Measurements from ENCODE around the gene TRANK1.

Gene TRANK1

GRCh38 chr3:36837089-36837488 lies 107.8 kb downstream of the TRANK1 start:
- H3K4me1 ChIP-seq (ENCODE audit: low read depth, poor library complexity, severe bottlenecking), result no peaks in the 10 kb centered on the region
- no peaks in the 10 kb centered on the region for H3K79me2 ChIP-seq (ENCODE audit: insufficient read depth, low read depth)
- no peaks in the 10 kb centered on the region for H3K36me3 ChIP-seq (ENCODE audit: insufficient read depth)
- no peaks in the 10 kb centered on the region for H4K20me1 ChIP-seq (ENCODE audit: insufficient read depth)
- H3K4me2 ChIP-seq, result no peak overlapping the region
- H2AFZ ChIP-seq (ENCODE audit: low read depth), result no peak overlapping the region
- no peak overlapping the region for H3K4me3 ChIP-seq (IDR thresholded peaks at IDR 0.05; ENCODE audit: insufficient read depth, low read depth, low read length)
- no peak overlapping the region for H3K9ac ChIP-seq
- TF ChIP-seq, protein P1, sequence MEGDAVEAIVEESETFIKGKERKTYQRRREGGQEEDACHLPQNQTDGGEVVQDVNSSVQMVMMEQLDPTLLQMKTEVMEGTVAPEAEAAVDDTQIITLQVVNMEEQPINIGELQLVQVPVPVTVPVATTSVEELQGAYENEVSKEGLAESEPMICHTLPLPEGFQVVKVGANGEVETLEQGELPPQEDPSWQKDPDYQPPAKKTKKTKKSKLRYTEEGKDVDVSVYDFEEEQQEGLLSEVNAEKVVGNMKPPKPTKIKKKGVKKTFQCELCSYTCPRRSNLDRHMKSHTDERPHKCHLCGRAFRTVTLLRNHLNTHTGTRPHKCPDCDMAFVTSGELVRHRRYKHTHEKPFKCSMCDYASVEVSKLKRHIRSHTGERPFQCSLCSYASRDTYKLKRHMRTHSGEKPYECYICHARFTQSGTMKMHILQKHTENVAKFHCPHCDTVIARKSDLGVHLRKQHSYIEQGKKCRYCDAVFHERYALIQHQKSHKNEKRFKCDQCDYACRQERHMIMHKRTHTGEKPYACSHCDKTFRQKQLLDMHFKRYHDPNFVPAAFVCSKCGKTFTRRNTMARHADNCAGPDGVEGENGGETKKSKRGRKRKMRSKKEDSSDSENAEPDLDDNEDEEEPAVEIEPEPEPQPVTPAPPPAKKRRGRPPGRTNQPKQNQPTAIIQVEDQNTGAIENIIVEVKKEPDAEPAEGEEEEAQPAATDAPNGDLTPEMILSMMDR (conservative IDR thresholded peaks at IDR 0.05; ENCODE audit: low read depth, low read length), result no peak
- H3K27ac ChIP-seq, result no peak overlapping the region
- no peaks in the 10 kb centered on the region for H3K27me3 ChIP-seq (ENCODE audit: insufficient read depth, low read depth)

DNA sequence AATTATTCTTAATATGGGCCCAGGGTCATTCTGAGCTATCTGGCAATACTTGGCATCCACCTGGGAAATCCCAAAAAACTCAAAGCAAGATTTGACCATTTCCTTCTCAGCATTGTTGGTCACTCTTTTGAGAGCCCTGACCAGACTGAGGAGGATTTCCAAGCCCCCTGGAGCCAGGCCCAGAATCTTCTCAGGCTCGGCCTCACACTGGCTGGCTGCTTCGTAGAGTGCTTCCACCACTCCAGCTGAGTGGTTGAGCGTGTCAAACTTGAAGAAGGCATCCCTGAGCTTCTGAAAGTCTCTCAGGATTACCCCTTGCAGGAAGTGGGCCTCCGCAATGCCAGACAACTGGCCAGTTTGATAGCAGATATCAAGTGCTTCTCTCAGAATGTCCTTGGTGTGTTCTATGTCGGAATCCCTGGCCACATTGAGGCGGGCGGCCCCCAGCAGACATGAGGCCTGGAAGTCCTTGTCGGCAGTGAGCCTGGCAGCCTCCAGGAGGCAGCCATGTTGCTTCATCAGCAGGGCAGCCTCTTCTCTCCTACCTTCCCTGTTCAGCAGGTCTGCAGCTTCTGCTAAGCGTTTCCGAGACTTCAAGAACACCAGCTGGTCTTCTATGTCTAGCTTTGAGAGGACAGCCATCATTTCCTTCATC lies 111.6 kb downstream of the TRANK1 start:
- Histone ChIP-seq H3K36me3 (ENCODE audit: insufficient read depth) (no peaks in the 10 kb centered on the region), H3K4me1 (ENCODE audit: low read depth, poor library complexity, severe bottlenecking) (no peaks in the 10 kb centered on the region), H3K4me2 (no peak overlapping the region), H3K9ac (no peak overlapping the region), H3K27ac (no peak overlapping the region), H3K79me2 (ENCODE audit: insufficient read depth, low read depth) (no peaks in the 10 kb centered on the region), H4K20me1 (ENCODE audit: insufficient read depth) (no peaks in the 10 kb centered on the region), H3K27me3 (ENCODE audit: insufficient read depth, low read depth) (no peaks in the 10 kb centered on the region), H2AFZ (ENCODE audit: low read depth) (no peak overlapping the region), H3K4me3 (IDR thresholded peaks at IDR 0.05; ENCODE audit: insufficient read depth, low read depth, low read length) (no peak overlapping the region)
- TF ChIP-seq, protein P1 (conservative IDR thresholded peaks at IDR 0.05; ENCODE audit: low read depth, low read length), result no peak

DNA sequence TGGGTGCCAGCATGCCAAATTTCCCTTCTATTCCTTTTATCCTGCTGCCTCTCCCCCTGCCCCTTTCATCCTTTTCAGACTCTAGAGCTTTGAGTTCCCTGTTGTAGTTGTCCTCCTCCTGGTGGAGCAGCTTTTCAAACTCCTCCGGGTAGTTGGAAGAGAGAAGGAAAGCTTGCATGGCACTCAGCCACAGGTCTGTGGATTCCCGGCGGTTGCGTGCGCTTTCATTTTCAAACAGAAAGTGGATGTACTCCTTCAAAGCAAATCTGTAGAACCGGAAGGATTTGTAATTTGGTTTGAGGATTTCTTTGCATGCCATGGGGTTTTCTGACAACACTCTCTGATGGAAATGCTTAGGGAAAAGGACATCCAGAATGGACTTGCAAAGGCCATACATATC lies 112.4 kb downstream of the TRANK1 start:
- Histone ChIP-seq H3K36me3 (ENCODE audit: insufficient read depth) (no peaks in the 10 kb centered on the region), H3K4me2 (no peak overlapping the region), H3K27me3 (ENCODE audit: insufficient read depth, low read depth) (no peaks in the 10 kb centered on the region)

GRCh38 chr3:36827133-36827532 lies 117.7 kb downstream of the TRANK1 start:
- H3K9ac ChIP-seq, result no peak overlapping the region
- H4K20me1 ChIP-seq (ENCODE audit: insufficient read depth), result no peaks in the 10 kb centered on the region
- TF ChIP-seq, protein P1 (conservative IDR thresholded peaks at IDR 0.05; ENCODE audit: low read depth, low read length), result no peak

More for the DNA sequence above, 112.4 kb downstream of the TRANK1 start:
- TF ChIP-seq, protein P1 (conservative IDR thresholded peaks at IDR 0.05; ENCODE audit: low read depth, low read length), result no peak
- no peaks in the 10 kb centered on the region for H4K20me1 ChIP-seq (ENCODE audit: insufficient read depth)
- no peak overlapping the region for H2AFZ ChIP-seq (ENCODE audit: low read depth)
- no peak overlapping the region for H3K27ac ChIP-seq
- H3K4me3 ChIP-seq (IDR thresholded peaks at IDR 0.05; ENCODE audit: insufficient read depth, low read depth, low read length), result no peak overlapping the region
- no peaks in the 10 kb centered on the region for H3K79me2 ChIP-seq (ENCODE audit: insufficient read depth, low read depth)
- H3K9ac ChIP-seq, result no peak overlapping the region
- no peaks in the 10 kb centered on the region for H3K4me1 ChIP-seq (ENCODE audit: low read depth, poor library complexity, severe bottlenecking)

More at GRCh38 chr3:36827133-36827532, 117.7 kb downstream of the TRANK1 start:
- Histone ChIP-seq H2AFZ (ENCODE audit: low read depth) (no peak overlapping the region), H3K4me2 (no peak overlapping the region), H3K36me3 (ENCODE audit: insufficient read depth) (no peaks in the 10 kb centered on the region), H3K27me3 (ENCODE audit: insufficient read depth, low read depth) (no peaks in the 10 kb centered on the region), H3K79me2 (ENCODE audit: insufficient read depth, low read depth) (no peaks in the 10 kb centered on the region), H3K4me1 (ENCODE audit: low read depth, poor library complexity, severe bottlenecking) (no peaks in the 10 kb centered on the region), H3K4me3 (IDR thresholded peaks at IDR 0.05; ENCODE audit: insufficient read depth, low read depth, low read length) (no peak overlapping the region), H3K27ac (no peak overlapping the region)

Measured in KMS-11 (cell line).